Left cardiac atrium (tissue), 4 donors: ENCODE results near the gene CPED1. TPM values are rescaled to one million over a fixed set of nuclear protein-coding genes. Genes with fewer than 3 reads are reported as not detected.
A peak's percentile ranks its signal among the peaks of the same experiment; 100 is the strongest.
"Not testable (repeated sequence)": the region's sequence is repeated elsewhere in the genome, so short reads cannot be mapped to it uniquely, and the experiment has no call there.

Experiments
- ATAC-seq, 2 donors: fragments of 200-7000 bp; cut with Tn5 transposase; one replicate each; pipeline ENCODE4 v1.9.1; 2020; ENCODE audit warnings: mild to moderate bottlenecking in 2 of 2, moderate library complexity in 2 of 2
- DNase-seq: peaks from one replicate; pipeline ENCODE4 v3.0.0-alpha.2; 2020
- intact Hi-C, 2 donors: fragments of 100-400 bp; cut with DNase I; formaldehyde crosslinking; loops; one replicate each; pipeline versions ENCODE4 v1.14.1 to v1.15.1; 2022 to 2023
- total RNA-seq, 2 donors: library from RNA; stranded (reverse); fragmentation: NEBNext Ultra II Directional; extraction: Animal tissue kit (Norgen Biotek cat#: 25700); gene quantifications; one replicate each; pipeline ENCODE4 v1.2.1, GENCODE V29; 2021
- donor health status: DM: no; HTN: yes; CAD: no.
- donor health status: DM: no; HTN: yes; CAD: no; lungs with severe emphysema.
- donor health status: DM: yes; HTN: yes; CAD: no.
- donor health status: Dilated cardiomyopathy.

CPED1 gene
- total RNA-seq, 2 donors from 2014 or later = 19.2 to 27.0 TPM

GRCh38 chr7:121181357-121181756, 192.8 kb downstream of the CPED1 start:
- intact Hi-C loops = no loop called here
- ATAC-seq (no peak), DNase-seq (no peak)

DNA sequence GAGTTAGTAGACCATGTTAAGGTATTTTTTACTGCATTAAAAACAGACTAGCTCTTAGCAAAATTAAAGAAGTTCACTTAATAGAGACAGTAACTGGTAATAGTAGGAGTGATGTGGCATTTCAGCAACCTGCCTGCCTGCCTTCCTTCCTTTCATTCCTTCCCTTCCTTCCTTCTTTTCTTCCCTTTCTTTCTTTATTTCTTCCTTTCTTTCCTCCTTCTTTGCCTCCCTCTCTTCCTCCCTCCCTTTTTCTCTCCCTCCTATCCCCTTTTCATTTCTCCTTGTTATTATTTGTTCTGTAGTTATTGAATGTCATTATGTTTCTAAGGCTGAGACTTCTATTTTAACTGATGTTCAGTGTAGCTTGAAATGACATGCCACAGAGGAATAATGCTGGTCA, 193.8 kb downstream of the CPED1 start:
- ATAC-seq (no peak), DNase-seq (no peak)
- intact Hi-C loops = no loop called here

DNA sequence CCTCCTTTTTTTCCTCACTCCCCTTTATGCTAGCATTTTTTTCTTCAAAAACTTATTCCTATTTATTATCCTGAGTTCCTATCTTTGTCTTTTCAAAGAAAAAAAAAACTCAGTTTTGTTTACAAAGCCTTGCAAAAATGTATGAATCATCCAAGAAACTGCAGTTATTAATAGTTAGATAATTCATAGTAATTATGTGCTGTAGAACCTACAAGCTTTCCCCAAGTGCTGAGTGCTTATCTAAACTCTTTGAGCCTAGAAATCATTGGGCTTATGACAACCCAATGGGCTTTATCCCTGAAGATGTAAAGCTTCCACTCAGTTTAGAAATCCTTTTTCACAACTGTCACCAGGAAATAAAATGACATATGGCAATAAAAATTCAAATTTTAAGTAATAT, 194.4 kb downstream of the CPED1 start:
- no peak for DNase-seq
- no peak for ATAC-seq
- intact Hi-C loops = no loop called here

GRCh38 chr7:121183883-121184282, 195.4 kb downstream of the CPED1 start:
- ATAC-seq, DNase-seq, intact Hi-C loops: not testable (repeated sequence)

DNA sequence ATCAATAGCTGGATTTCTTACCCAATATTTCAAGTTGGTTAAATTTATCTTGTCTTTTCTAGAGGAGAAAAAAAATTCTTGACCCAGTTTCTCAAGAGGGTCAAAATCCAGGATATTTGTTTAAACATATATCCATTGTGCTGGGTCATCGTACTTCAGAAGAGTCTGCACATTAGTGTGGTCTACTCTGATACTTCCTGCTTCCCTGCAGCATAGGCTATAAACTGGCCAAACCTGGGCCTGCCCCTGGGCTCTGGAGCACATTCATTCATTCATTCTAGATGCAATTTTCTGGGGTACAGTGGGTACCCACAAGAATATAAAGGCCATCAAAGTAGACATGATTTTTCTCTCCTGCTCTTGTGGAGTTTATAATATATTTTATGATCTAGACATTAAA, 198.2 kb downstream of the CPED1 start:
- intact Hi-C loops = no loop called here
- ATAC-seq = no peak
- DNase-seq = no peak

DNA sequence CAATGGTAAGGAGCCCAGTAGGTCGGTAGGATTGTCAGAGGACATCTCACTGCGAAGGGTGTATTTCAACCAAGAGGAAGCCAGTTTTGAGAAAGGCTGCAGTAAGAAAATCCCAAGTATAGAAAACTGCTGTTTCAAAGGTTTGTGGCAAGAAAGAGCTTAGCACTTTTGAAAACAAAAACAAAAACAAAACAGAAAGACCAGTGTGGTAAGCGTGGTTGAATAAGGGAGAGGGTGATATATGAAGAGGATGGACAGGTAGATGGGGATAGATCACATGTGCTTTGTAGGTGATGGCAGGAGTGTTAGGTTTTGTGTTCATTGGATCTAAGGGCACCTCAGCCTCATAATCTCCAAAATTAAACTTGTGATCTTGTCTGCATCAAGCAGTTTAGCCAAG, 198.7 kb downstream of the CPED1 start:
- ATAC-seq (no peak), DNase-seq (no peak)
- intact Hi-C loops = no loop called here

DNA sequence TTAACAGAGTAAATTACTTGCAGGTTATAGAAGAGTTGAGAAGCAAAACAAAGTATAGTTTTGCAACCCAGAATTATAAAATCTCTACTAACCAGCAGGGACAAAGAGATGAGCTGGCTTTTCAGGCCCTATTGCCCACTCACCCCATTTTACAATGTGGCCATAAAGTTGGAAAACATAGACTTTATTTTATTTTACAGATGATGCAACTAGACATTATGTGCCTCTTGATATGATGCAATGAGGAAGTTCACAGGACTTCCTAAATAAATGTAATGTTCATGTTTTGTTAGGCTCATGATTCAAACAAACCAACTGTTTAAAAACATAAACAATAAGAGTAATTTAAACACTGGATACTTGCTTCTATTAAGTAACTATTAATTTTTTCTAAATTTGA, 199.2 kb downstream of the CPED1 start:
- no peak for DNase-seq
- intact Hi-C loops = no loop called here
- no peak for ATAC-seq

DNA sequence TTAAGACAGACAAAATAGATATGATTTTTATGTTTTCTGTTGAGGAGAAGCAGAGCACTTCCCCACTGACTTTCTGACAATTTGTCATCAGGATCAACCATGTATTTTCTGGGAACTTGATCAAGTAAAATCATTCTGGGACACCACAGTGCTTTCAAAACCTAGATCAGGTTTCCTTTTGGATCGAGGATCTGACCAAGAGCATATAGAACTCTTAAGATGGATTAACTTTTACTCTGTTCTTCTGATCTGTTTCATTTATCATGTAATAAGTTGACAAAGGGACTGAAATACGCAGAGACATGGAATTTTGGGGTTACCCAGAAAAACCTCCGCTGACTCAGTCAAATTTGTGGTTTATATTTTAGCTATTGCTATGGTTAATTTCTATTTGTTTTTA, 204.3 kb downstream of the CPED1 start:
- no peak for ATAC-seq
- no peak for DNase-seq
- intact Hi-C loops = no loop called here

- no peak for DNase-seq
- intact Hi-C loops = no loop called here
- no peak for ATAC-seq
Measured at GRCh38 chr7:121195010-121195409, 206.5 kb downstream of the CPED1 start.

DNA sequence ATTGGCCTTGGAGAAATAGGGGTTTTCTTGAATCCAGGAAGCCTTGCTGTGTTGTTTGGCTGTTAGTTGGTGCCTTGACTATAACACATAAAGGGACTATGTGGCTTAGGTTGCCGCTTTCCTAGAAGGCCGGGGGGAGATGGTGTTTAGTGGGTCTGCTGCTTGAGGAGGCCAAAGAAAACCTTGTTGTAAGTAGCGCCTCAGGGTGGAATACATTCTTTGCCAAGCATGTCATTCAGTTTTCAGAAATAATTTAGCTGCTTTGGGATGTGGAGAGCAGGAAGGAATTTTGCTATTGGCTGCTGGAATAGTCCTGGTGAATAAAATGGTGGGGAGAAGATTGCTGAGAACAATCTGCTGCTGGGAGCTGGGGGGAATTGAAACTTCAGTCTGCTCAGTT, 207.4 kb downstream of the CPED1 start:
- ATAC-seq = no peak
- intact Hi-C loops = no loop called here
- DNase-seq = no peak

DNA sequence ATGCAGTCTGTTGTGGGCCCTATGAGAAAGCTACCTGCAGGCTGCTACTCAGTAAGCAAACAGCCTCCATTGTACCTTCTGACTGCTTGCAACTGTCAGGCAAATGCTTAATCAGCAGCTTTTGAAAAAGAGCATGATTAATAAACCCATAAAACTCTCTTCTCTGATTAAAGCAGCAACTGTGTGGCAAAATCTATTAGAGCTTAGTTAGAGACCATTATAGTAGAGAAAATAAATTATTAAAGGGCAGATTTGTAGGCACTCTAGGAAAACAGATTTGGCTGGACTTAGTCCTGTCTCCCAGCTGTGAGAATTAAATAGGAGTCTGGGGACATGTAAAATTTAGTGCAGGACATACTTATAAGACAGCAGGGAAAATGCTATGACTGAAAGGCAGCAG, 207.8 kb downstream of the CPED1 start:
- no peak for DNase-seq
- no peak for ATAC-seq
- intact Hi-C loops = no loop called here

- no peak for ATAC-seq
- intact Hi-C loops = no loop called here
- no peak for DNase-seq
Measured at GRCh38 chr7:121197455-121197854, 208.9 kb downstream of the CPED1 start.

DNA sequence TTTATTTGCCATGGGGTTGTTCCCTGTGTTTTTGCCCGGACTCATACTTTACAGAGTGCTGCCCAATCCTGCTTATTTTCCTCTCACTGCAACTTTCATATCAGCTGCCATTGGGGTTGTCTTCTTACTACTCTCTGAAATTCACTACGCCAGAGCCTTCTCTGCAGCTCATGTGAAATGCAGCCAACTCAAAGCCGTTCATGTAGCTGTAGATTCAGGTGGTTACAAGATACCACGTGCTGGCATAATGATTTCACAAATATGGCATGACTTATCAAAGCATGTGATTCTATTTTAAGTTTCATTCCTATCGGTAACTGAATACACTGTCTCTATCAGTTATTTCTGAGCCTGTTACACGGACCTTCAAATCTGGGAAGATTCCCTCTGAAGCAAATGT, 210.0 kb downstream of the CPED1 start:
- ATAC-seq (peak in 1 of 2 donors; percentile 47), DNase-seq (no peak)
- intact Hi-C loops = no loop called here

GRCh38 chr7:121202125-121202524, 213.6 kb downstream of the CPED1 start:
- DNase-seq = no peak
- no peak for ATAC-seq
- intact Hi-C loops = no loop called here

GRCh38 chr7:121202834-121203233, 214.3 kb downstream of the CPED1 start:
- ATAC-seq = no peak
- intact Hi-C loops = no loop called here
- DNase-seq = no peak

DNA sequence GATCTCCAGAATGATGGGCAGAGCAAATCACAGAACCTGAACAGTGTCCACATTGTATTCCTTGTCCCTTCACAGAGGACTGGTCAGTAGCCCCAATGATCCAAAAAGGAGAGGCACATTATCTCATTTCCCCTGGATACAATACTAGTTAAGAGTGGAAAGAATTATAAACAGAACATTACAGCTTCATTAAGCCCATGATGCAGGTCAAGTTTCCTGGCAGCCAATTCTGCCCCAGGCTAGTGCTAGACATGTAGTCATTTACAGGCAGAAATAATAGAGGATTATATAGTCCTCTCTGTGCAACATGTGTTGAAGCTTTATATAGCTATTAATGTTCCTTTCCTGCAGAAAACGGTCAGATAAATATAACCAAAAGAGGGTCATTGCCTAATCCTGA, 216.0 kb downstream of the CPED1 start:
- no peak for DNase-seq
- ATAC-seq = no peak

GRCh38 chr7:121205777-121206176, 217.3 kb downstream of the CPED1 start:
- intact Hi-C loops = no loop called here
- ATAC-seq (no peak), DNase-seq (no peak)

More for the DNA sequence above, 216.0 kb downstream of the CPED1 start:
- intact Hi-C loops = no loop called here

- DNase-seq (no peak), ATAC-seq (peak in 1 of 2 donors; percentile 34)
- intact Hi-C loops = no loop called here
Measured at GRCh38 chr7:121211253-121211652, 222.7 kb downstream of the CPED1 start.

DNA sequence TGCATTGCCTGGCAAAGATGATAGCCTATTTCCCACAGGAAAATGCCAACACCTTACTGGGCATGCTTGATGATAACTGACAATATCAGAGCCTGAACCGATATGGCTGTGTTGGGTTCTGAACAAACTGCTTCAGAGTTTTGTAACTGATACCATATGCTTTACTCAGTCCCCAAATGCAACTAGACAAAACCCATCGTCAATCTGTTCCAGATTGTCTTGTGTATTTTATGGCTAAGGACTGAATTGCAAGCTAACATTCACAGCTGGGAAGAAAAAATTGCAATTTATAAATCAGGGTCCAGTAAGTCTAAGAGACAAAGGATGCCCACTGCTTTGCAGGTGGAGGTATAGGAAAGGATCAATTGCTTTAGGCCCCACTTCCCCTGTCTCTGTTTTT, 223.5 kb downstream of the CPED1 start:
- intact Hi-C loops = no loop called here
- ATAC-seq (no peak), DNase-seq (no peak)

DNA sequence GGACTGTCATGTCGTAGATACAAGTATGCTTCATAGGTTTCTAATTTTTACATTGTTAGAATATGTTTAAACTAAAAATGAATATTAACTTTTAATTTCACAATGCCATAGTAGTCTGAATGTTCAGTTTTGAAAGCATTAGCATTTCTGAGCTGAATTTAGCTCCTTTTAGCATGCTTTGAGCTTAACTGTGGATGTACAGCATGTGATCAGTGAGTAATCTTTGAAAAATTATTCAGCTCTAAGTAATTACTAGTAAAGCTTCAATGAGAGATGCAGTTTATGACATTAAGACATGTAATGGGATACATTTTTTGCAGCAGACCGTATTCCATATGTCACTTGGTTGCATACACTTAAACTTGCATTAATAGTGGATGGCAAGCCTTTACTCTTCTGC, 226.1 kb downstream of the CPED1 start:
- no peak for DNase-seq
- intact Hi-C loops = no loop called here
- no peak for ATAC-seq

- DNase-seq (no peak), ATAC-seq (no peak)
- intact Hi-C loops = no loop called here
Measured at GRCh38 chr7:121219026-121219425, 230.5 kb downstream of the CPED1 start.

DNA sequence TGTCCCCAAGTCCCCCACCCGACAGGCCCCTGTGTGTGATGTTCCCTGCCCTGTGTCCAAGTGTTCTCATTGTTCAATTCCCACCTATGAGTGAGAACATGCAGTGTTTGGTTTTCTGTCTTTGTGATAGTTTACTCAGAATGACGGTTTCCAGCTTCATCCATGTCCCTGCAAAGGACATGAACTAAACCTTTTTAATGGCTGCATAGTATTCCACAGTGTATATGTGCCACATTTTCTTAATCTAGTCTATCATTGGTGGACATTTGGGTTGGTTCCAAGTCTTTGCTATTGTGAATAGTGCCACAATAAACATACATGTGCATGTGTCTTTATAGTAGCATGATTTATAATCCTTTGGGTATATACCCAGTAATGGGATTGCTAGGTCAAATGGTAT, 232.6 kb downstream of the CPED1 start:
- ATAC-seq, DNase-seq, intact Hi-C loops: not testable (repeated sequence)
